Measurements from ENCODE around the gene CD22.

The CD22 gene

GRCh38 chr19:35310811-35311465 lies 18.0 kb upstream of the CD22 start:
- Histone ChIP-seq H3K9me3 (ENCODE audit: low read length) (no peaks in the 10 kb centered on the region), H3K4me1 (ENCODE audit: insufficient read depth, low read length) (no peaks in the 10 kb centered on the region), H3K27me3 (ENCODE audit: insufficient read depth, low read length) (peaks cover 3% of the 10 kb centered on the region), H3K4me3 (ENCODE audit: low read length) (no peak overlapping the region), H3K36me3 (ENCODE audit: insufficient read depth, low read length) (no peaks in the 10 kb centered on the region), H2AFZ (ENCODE audit: low read depth, low read length) (no peak overlapping the region)

- Histone ChIP-seq H3K36me3 (ENCODE audit: insufficient read depth, low read length) (no peaks in the 10 kb centered on the region), H3K4me1 (ENCODE audit: insufficient read depth, low read length) (no peaks in the 10 kb centered on the region), H2AFZ (ENCODE audit: low read depth, low read length) (no peak overlapping the region), H3K9me3 (ENCODE audit: low read length) (no peaks in the 10 kb centered on the region), H3K27me3 (ENCODE audit: insufficient read depth, low read length) (peaks cover 3% of the 10 kb centered on the region), H3K4me3 (ENCODE audit: low read length) (no peak overlapping the region)
Observed at GRCh38 chr19:35311901-35312665, 16.9 kb upstream of the CD22 start.

GRCh38 chr19:35313587-35313986 lies 15.4 kb upstream of the CD22 start:
- Histone ChIP-seq H2AFZ (ENCODE audit: low read depth, low read length) (no peak overlapping the region), H3K4me1 (ENCODE audit: insufficient read depth, low read length) (peaks cover 5% of the 10 kb centered on the region), H3K36me3 (ENCODE audit: insufficient read depth, low read length) (no peaks in the 10 kb centered on the region), H3K27me3 (ENCODE audit: insufficient read depth, low read length) (peaks cover 3% of the 10 kb centered on the region), H3K9me3 (ENCODE audit: low read length) (no peaks in the 10 kb centered on the region), H3K4me3 (ENCODE audit: low read length) (no peak overlapping the region)

- no peak overlapping the region for H3K4me3 ChIP-seq (ENCODE audit: low read length)
- no peaks in the 10 kb centered on the region for H3K9me3 ChIP-seq (ENCODE audit: low read length)
- peaks cover 3% of the 10 kb centered on the region for H3K27me3 ChIP-seq (ENCODE audit: insufficient read depth, low read length)
- H3K4me1 ChIP-seq (ENCODE audit: insufficient read depth, low read length): peaks cover 5% of the 10 kb centered on the region
- H3K36me3 ChIP-seq (ENCODE audit: insufficient read depth, low read length): no peaks in the 10 kb centered on the region
- H2AFZ ChIP-seq (ENCODE audit: low read depth, low read length): no peak overlapping the region
Observed at GRCh38 chr19:35314031-35314430, 15.0 kb upstream of the CD22 start.

- Histone ChIP-seq H2AFZ (ENCODE audit: low read depth, low read length) (no peak overlapping the region), H3K27me3 (ENCODE audit: insufficient read depth, low read length) (peaks cover 3% of the 10 kb centered on the region), H3K4me3 (ENCODE audit: low read length) (no peak overlapping the region), H3K4me1 (ENCODE audit: insufficient read depth, low read length) (peaks cover 5% of the 10 kb centered on the region), H3K36me3 (ENCODE audit: insufficient read depth, low read length) (no peaks in the 10 kb centered on the region), H3K9me3 (ENCODE audit: low read length) (no peaks in the 10 kb centered on the region)
Observed at GRCh38 chr19:35314858-35315470, 14.0 kb upstream of the CD22 start.

- Histone ChIP-seq H2AFZ (ENCODE audit: low read depth, low read length) (no peak overlapping the region), H3K4me3 (ENCODE audit: low read length) (no peak overlapping the region), H3K9me3 (ENCODE audit: low read length) (no peaks in the 10 kb centered on the region), H3K36me3 (ENCODE audit: insufficient read depth, low read length) (no peaks in the 10 kb centered on the region), H3K4me1 (ENCODE audit: insufficient read depth, low read length) (peaks cover 5% of the 10 kb centered on the region), H3K27me3 (ENCODE audit: insufficient read depth, low read length) (peaks cover 3% of the 10 kb centered on the region)
Observed at GRCh38 chr19:35315883-35316282, 13.1 kb upstream of the CD22 start.

GRCh38 chr19:35316560-35316959 lies 12.4 kb upstream of the CD22 start:
- Histone ChIP-seq H3K4me3 (ENCODE audit: low read length) (no peak overlapping the region), H3K9me3 (ENCODE audit: low read length) (no peaks in the 10 kb centered on the region), H3K27me3 (ENCODE audit: insufficient read depth, low read length) (peaks cover 3% of the 10 kb centered on the region), H3K36me3 (ENCODE audit: insufficient read depth, low read length) (no peaks in the 10 kb centered on the region), H2AFZ (ENCODE audit: low read depth, low read length) (no peak overlapping the region), H3K4me1 (ENCODE audit: insufficient read depth, low read length) (peaks cover 5% of the 10 kb centered on the region)

GRCh38 chr19:35317464-35318043 lies 11.4 kb upstream of the CD22 start:
- no peak overlapping the region for H3K4me3 ChIP-seq (ENCODE audit: low read length)
- H3K9me3 ChIP-seq (ENCODE audit: low read length): no peaks in the 10 kb centered on the region
- peaks cover 3% of the 10 kb centered on the region for H3K27me3 ChIP-seq (ENCODE audit: insufficient read depth, low read length)
- H3K36me3 ChIP-seq (ENCODE audit: insufficient read depth, low read length): no peaks in the 10 kb centered on the region
- H2AFZ ChIP-seq (ENCODE audit: low read depth, low read length): no peak overlapping the region
- H3K4me1 ChIP-seq (ENCODE audit: insufficient read depth, low read length): peaks cover 5% of the 10 kb centered on the region

- Histone ChIP-seq H3K36me3 (ENCODE audit: insufficient read depth, low read length) (no peaks in the 10 kb centered on the region), H2AFZ (ENCODE audit: low read depth, low read length) (no peak overlapping the region), H3K4me1 (ENCODE audit: insufficient read depth, low read length) (peaks cover 5% of the 10 kb centered on the region), H3K9me3 (ENCODE audit: low read length) (no peaks in the 10 kb centered on the region), H3K27me3 (ENCODE audit: insufficient read depth, low read length) (no peaks in the 10 kb centered on the region), H3K4me3 (ENCODE audit: low read length) (no peak overlapping the region)
Observed at GRCh38 chr19:35318679-35319448, 10.1 kb upstream of the CD22 start.

- Histone ChIP-seq H2AFZ (ENCODE audit: low read depth, low read length) (no peak overlapping the region), H3K4me3 (ENCODE audit: low read length) (no peak overlapping the region), H3K27me3 (ENCODE audit: insufficient read depth, low read length) (no peaks in the 10 kb centered on the region), H3K36me3 (ENCODE audit: insufficient read depth, low read length) (no peaks in the 10 kb centered on the region), H3K9me3 (ENCODE audit: low read length) (no peaks in the 10 kb centered on the region), H3K4me1 (ENCODE audit: insufficient read depth, low read length) (peaks cover 5% of the 10 kb centered on the region)
Observed at GRCh38 chr19:35320065-35320713, 8.8 kb upstream of the CD22 start.

- Histone ChIP-seq H3K36me3 (ENCODE audit: insufficient read depth, low read length) (no peaks in the 10 kb centered on the region), H3K4me3 (ENCODE audit: low read length) (no peak overlapping the region), H3K4me1 (ENCODE audit: insufficient read depth, low read length) (peaks cover 5% of the 10 kb centered on the region), H3K9me3 (ENCODE audit: low read length) (no peaks in the 10 kb centered on the region), H3K27me3 (ENCODE audit: insufficient read depth, low read length) (no peaks in the 10 kb centered on the region), H2AFZ (ENCODE audit: low read depth, low read length) (no peak overlapping the region)
Observed at GRCh38 chr19:35321291-35321690, 7.7 kb upstream of the CD22 start.

- Histone ChIP-seq H3K4me1 (ENCODE audit: insufficient read depth, low read length) (peaks cover 5% of the 10 kb centered on the region), H3K27me3 (ENCODE audit: insufficient read depth, low read length) (no peaks in the 10 kb centered on the region), H3K36me3 (ENCODE audit: insufficient read depth, low read length) (no peaks in the 10 kb centered on the region), H3K9me3 (ENCODE audit: low read length) (no peaks in the 10 kb centered on the region), H2AFZ (ENCODE audit: low read depth, low read length) (no peak overlapping the region), H3K4me3 (ENCODE audit: low read length) (no peak overlapping the region)
Observed at GRCh38 chr19:35322014-35322413, 7.0 kb upstream of the CD22 start.

Measured in neuron (in vitro differentiated cells).